ENCODE results near the gene ARHGAP24.
"Not testable (repeated sequence)": the region's sequence is repeated elsewhere in the genome, so short reads cannot be mapped to it uniquely, and the experiment has no call there.

ARHGAP24 gene

DNA sequence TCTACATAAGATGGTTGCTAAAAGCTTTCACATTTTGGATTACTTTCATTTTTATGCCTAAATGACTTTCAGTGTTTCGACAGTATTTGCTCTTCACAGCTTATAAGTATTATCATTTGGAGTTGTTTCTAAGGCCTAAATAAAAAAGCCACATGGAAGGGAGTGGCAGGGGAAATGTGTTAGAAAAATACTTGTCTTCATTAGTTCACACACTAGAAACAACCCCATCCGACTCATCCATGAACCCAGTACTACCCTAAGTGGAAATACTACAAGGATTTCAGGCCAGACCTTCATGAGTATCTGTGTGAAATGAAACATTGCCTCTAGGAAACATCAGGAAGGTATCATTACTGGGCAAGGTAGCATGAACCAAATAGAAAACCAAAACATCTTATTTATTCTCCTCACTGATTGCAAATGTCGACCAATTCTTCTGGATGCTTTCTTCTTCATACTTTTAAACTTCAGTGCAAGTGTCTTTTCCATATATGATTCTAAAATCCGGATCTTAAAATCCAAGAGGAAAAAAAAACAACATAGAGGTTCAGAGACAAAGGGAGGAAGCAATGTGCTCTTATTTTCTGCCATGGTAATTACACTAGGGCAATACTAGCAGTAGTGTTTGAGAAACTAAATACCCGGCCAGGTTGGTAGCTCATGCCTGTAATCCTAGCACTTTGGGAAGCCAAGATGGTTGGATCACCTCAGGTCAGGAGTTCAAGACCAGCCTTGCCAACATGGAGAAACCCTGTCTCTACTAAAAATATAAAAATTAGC is 349.4 kb downstream of the ARHGAP24 start:
- DNase-seq = no peak

DNA sequence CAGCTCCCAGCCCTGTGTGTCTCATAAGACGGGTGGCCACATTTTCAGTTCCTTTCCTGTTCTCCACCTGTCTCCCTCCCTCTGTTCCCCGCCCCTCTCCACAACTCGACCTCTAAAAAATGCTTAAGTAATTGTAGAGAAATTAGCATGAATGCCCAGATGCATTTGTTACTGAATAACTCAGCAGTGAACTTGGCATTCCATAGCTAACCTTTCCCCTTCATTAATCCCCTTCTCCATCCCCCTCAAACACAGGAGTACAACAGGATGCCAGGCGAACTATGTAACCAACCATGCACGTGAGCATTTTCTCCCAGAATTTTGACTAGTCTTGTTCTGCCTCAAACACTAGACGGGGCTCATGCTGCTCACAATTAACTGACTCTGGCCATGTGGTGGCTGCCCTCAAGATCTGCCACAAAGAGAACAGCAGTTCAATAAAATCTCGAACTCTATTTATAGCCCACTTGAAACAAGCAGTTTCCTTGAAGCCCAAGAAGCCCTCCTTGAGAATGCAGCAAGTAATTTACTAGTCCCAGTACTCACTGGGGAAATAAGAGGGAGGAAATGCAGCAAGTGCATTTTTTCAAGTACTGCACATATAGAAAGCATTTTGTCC is 351.2 kb downstream of the ARHGAP24 start:
- DNase-seq = no peak

DNA sequence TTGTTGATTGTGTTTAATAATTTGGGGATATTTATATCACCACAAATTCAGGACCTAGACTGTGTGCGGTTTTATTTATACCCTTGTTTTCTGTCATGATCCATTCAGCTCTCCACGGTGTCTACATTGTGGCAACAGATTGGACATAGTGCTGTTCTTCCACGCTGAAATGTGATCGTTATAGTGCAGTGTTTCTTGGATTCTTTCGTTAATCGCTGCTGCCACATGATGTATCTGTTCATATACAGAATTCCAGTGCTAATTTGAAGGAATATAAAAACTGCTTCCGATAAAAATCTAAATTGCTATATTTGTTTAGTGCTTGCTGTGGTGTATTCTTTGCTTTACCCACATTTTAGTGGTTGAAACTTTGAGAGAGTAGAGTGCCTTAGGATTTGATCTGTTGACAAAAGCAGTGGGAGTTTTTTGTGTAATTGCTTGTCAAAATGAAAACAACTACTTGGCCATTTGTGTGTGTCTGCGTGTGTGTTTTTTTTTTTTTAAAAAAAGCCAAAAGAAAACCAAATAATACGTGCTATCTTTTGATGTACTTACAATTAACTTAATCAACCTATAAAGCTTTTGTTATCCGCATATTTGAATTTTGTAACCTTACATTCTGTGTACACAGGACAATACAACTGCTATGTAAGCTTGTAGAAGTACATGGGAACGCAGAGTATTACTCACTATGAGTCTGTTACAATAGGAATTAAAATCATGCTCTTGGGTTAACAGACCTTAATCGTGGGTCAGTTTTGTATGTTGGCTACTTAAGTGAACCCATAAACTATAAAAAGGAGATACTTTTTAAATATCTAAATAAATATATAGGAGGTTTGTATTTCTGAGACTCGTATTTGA is 353.3 kb downstream of the ARHGAP24 start:
- DNase-seq = no peak

- no peak for DNase-seq
These were observed 354.5 kb downstream of the ARHGAP24 start for GRCh38 chr4:85829276-85830051.

- no peak for DNase-seq
These were observed 356.7 kb downstream of the ARHGAP24 start for GRCh38 chr4:85831647-85832046.

DNA sequence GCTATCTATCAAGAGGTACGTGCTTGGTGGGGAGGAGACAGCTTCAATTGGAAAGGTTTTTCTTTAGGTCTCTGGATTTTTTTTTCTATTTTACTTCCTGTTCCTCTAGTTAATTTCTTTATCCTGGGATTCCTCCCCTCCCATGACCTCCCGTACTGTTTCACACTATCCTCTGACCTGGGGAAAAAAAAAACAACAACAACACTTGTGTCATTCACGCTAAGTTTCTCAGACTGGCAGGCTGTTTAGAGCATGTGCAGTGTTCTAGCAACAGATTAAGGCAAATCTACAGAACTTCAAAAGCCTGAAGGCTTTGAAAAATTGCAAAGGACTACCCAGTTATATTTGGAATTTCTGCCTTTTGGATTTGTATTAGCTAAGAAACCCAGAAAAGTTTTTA is 358.4 kb downstream of the ARHGAP24 start:
- DNase-seq = no peak

GRCh38 chr4:85834934-85835333 is 360.0 kb downstream of the ARHGAP24 start:
- DNase-seq = no peak

- DNase-seq = no peak
These were observed 361.9 kb downstream of the ARHGAP24 start for GRCh38 chr4:85836588-85837438.

- no peak for DNase-seq
These were observed 362.4 kb downstream of the ARHGAP24 start for GRCh38 chr4:85837439-85837733.

DNA sequence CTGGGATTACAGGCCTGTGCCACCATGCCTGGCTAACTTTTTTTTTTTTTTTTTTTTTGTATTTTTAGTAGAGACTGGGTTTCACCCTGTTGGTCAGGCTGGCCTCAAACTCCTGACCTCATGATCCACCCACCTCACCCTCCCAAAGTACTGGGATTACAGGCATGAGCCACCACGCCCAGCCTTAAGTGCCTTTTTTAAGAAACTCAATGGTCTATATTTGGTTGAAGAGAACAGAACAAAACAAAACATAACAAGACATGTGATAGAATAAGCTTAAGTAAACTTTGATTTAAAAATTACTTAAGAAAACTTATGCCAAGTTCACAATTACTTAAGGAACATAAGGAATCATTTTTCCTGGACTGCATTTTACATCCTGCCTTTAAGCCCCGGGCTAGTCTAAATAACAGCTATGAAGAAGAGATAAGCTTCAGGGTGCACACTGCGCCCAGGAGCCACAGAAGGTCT is 365.1 kb downstream of the ARHGAP24 start:
- not testable (repeated sequence) for DNase-seq

DNA sequence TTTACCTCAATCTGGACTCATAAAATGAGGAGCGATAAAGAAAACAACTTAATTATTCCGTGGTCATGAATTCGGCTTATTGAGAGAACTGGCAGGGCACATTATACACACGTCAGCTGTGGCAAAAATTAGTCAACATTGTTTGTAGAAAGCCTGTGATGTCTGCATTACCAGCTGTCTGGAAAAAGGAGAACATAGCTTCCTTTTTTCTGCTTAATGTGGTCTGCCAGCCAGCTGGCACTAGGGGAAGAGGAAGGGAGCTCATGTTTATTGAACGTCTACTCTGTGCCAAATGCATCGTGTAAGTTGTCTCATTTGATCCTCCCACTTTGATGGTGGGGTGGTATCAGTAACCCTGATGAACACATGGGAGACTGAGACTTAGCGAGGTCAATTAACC is 367.6 kb downstream of the ARHGAP24 start:
- no peak for DNase-seq

DNA sequence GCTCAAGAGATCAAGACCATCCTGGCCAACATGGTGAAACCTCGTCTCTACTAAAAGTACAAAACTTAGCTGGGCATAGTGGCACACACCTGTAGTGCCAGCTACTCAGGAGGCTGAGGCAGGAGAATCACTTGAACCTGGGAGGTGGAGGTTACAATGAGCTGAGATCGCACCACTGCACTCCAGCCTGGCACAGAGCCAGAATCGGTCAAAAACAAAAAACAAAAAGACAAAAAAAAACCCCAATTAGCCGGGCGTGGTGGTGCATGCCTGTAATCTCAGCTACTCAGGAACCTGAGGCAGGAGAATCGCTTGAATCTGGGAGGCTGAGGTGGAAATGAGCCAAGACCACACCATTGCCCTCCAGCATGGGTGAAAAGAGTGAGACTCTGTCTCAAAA is 378.8 kb downstream of the ARHGAP24 start:
- DNase-seq = peak; percentile 54

GRCh38 chr4:85854546-85854945 is 379.6 kb downstream of the ARHGAP24 start:
- no peak for DNase-seq

DNA sequence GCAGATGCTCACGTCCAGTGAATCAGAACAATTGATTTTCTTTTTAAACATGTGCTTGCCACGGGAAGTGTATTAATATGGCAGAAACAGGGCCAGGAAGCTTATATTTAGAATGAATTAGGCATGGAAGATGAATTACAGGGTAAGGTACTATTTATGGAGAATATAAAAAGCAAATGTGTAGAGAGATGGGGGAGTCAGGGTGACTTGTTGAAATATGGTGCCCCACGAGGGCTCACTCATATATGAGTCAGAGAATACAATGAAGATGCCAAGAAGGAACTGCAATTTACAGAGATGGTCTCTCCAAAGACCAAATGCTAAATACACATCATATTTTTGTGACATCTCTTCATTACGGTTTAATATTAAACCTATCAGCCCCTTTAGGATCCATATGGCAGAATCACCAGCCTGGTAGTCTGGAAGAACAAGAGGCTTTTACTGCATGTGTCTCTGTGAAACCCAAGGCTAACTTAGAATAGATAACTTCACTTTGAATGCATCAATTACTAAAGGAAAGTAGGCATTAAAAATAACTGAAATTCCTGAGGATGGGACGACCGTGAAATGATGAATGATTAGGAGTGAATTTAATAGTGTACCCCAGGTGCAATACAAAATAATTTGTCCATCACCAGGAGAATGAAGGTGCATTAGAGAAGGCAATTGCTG is 385.3 kb downstream of the ARHGAP24 start:
- no peak for DNase-seq

DNA sequence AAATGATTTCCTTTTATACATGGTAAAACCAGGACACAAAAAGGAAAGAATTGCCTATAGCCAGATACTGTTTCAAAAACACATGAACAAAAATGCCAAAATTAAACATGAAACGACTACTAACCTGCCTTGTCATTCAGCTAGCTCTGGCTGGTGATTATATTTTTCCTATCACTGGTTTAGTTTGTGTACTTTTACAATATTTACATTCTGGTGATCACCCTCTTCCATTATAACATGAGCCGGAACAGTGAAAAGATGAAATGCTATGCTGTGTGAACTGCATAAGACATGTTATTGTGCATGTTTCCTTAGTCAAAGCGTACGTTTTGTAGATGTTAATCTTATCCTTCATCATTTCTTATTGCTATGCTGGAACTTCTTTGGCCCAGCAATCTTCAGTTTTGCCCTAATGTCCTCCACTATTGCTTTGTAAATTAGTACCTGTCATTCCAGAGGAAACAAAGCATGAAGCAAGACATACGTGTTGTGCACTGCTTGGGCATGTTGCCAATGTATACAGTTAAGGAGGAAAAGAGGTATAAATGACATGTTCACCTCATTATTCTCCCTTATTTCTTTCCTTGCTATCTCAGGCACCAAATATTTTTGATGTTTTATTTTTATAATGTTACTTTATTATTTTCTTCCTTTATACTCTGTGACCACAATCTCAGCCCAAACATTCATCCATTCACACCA is 386.3 kb downstream of the ARHGAP24 start:
- DNase-seq = no peak

DNA sequence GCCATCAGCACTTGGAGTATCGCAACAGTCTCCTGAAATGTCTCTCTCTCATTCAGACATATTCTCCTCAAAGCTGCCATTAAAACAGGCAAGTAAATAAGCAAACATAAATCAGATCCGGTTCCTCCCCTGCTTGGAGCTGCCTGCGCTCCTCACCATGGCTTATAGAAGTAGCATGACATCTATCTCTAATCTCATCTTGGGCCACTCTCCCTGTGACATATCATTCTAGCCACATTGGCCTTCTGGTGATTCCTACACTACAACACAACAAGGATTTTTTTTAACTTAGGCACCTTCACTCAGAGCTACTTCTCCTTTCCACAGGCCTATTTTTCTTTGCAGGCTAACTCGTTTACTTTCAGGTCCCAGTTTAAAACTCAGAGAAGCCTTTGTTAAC is 387.9 kb downstream of the ARHGAP24 start:
- DNase-seq = no peak

DNA sequence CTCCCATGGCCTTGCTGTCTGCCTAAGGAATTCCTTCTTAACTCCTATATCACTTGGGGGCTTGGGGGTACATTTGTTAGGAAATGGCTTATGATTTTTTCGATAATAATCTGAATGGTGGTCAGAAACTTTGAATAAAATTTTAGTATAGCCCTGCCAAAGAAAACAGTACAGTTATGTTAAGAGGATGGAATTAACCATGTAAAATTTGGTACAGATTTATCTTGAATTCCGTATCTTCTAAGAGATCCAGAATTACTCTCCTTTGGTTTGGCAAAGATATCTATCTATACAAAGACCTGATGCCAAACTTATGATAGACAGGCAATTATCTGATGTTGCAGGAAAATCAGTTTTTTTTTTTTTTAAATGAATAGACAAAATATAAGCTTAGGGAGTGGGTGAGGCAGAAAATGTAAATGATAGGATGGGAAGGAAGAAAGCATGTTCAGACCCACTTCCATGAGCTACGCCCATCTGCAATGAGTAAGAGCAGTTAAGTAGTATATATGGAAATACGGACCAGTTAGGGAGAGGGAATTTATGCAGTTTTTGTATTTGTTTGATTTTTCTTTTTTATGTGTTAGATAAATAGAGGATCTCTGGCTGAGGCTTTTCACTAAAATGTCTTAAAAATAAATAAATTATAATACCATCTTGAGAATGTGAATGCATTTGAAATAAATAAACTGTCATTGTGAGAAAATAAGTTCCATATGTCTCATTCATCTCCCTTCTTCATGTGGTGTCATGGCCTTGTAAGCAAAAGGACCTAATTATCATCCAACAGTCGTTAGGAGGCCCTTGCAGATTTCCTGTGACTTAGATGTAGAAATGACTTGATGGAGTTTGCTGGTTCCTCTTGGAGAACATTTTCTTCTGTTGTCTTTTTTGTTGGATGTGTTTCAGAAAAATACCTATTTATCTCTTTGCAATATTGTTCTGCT is 389.6 kb downstream of the ARHGAP24 start:
- DNase-seq = no peak

- DNase-seq = no peak
These were observed 390.3 kb downstream of the ARHGAP24 start for GRCh38 chr4:85865256-85865655.

GRCh38 chr4:85866508-85866907 is 391.6 kb downstream of the ARHGAP24 start:
- no peak for DNase-seq

GRCh38 chr4:85867271-85867670 is 392.3 kb downstream of the ARHGAP24 start:
- no peak for DNase-seq
